ENCODE results near the gene ARHGAP21.
"Not testable (repeated sequence)": the region's sequence is repeated elsewhere in the genome, so short reads cannot be mapped to it uniquely, and the experiment has no call there.

Gene ARHGAP21

DNA sequence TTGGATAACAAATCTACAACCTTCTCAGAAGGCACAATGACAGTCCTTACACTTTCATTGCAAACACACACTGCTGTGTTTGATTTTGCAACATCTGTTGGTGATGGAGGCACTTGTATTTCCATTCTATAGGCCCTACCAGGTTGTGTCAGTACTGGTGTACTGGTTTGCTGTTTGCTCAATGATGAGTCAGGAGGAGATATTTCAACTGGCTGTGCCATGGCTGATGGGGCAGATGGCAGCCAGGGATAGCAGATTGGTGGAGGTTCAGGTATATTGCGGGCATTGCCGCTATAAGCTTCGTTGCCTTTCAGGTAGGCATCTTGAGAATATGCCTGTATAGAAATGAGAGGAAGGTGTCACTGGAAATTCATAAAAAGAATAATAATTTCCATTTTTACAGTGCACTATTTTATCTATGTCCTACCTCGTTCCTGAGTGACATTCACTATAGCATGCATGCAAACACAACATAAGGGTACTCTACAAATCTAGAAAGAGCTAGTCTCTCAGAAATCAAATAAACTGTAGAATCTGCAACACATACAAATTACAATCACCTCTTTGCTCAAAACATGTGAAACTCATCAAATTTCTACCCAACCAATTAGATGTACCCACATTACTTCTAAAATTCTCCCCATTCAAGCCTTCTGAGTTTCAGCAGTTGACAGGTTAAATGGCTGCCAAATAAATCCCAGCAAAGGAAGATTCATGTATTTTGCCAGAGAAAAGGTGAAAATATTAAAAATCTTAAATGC, 102.5 kb downstream of the ARHGAP21 start:
- DNase-seq = not testable (repeated sequence)

DNA sequence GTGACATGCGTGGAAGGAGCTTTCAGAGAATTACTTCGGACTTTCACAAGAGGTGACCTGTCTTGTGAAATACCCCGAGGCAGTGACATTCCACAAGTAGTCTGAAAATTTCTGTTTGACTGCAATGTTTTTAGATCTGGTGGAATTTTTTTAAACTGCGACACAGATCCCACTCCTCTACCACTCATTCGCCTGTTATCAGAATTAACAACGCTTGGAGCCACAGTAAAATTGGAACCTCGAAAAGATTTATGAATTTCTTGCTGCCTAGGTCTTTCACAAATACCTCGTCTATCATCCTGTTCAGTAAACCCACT, 103.7 kb downstream of the ARHGAP21 start:
- not testable (repeated sequence) for DNase-seq

GRCh38 chr10:24619291-24619993, 104.2 kb downstream of the ARHGAP21 start:
- DNase-seq = not testable (repeated sequence)

- DNase-seq = no peak
Observed at GRCh38 chr10:24618401-24618800, 105.3 kb downstream of the ARHGAP21 start.

GRCh38 chr10:24617771-24618396, 105.8 kb downstream of the ARHGAP21 start:
- DNase-seq = no peak

DNA sequence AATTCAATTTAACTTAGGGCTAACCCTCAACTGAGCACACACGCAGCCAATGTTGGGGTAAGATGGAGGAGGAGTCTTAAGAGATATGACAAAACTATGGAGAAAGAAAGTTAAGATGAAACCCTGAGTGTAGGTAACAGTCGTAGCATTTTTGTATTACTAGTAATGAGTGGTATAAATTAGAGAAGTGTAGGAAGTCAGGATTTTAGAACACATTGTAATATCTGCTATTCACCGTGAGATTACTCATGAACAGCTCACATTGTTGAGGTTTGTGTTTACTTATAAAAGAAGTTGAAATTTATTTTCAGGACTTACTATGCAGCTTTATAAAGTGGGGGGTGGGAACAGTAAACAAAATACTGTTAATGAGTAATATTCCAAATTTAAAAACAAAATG, 107.2 kb downstream of the ARHGAP21 start:
- no peak for DNase-seq

- no peak for DNase-seq
Observed at GRCh38 chr10:24606021-24606420, 117.7 kb downstream of the ARHGAP21 start.

- no peak for DNase-seq
Observed at GRCh38 chr10:24605141-24605540, 118.5 kb downstream of the ARHGAP21 start.

GRCh38 chr10:24603333-24603732, 120.4 kb downstream of the ARHGAP21 start:
- no peak for DNase-seq

DNA sequence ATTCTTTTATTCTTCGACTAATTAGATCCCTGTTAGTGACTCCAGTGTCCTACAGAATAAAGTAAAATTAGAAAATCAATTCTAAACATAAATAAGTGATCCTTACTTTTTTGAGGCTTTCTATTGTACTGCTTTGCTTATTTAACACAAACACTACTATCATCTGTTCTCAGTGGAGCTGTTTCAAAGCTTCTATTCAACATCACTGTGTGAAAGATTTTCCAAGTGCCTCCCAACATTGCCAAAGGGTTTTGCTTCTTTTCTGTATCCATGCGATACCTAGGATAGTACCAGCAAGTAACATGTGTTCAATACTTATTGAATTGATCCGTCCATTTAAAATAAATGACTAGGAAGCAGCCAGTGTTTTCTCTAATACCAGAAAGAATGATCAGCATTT, 125.7 kb downstream of the ARHGAP21 start:
- no peak for DNase-seq

GRCh38 chr10:24597426-24597825, 126.3 kb downstream of the ARHGAP21 start:
- DNase-seq = no peak

DNA sequence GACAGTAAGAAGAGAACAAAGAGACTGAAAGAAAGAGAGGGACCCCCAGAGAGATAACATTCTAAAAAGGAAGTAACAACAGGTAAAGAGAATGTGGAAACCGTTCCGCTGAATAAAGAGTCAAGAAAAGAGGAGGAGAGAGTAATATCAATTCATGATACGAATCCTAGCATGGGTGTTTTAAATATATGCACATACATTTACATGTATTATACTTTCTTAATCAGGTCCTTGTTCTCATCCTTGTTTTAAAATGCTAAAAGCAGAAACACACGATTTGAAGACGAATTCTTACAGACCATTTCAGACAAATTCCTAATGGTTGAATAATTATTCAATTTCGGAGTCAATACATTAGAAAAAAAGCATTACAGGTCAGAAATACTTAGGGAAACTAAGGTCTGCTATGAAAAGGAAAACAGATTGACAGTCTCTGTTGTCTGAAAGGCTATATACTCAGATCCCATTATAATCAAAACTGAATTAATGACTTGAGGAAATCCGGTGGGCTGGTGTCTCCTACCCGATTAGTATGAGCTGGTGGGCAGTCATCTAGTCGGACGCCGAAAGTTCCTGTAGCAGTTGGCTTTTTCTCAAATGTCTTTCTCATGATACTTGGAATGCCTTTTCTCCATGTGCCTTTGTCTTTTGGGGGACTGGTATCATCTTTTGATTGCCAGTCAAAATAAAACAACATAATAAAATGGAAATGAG, 127.3 kb downstream of the ARHGAP21 start:
- DNase-seq = no peak

DNA sequence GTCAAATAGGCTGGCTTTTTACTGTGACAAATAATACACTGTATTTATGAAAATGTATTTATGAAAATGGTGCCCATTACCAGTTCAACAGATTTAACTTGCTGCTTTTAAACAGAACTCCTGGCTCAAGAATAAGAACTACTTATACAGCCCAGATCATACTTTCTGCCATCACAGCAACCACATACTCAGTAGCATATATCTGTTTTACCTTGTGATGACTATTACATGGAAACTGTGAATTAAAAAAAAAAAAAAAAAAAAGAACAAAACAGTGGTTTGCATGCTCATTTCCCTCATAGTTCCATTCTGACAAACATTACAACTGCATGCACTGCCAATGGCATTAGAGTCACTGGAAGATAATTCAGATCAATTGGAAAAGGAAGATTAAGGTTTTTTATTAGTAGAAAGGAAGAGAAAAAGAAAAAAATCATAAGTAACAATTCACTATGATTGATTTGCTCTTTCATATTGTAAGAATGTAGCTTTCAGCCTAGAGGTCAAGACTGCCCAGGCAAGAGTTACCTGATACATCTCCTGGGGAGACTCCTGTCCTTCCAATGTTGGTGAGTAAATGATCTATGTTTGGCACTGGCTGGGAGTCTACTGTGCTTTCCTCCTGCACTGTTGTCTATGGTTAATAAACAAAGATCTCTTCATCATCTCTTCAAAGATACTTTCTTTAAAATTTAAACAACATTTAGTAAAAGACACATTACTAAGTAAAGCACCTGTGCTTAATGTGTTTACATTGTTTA, 132.8 kb downstream of the ARHGAP21 start:
- DNase-seq = no peak

GRCh38 chr10:24589265-24589664, 134.4 kb downstream of the ARHGAP21 start:
- no peak for DNase-seq

DNA sequence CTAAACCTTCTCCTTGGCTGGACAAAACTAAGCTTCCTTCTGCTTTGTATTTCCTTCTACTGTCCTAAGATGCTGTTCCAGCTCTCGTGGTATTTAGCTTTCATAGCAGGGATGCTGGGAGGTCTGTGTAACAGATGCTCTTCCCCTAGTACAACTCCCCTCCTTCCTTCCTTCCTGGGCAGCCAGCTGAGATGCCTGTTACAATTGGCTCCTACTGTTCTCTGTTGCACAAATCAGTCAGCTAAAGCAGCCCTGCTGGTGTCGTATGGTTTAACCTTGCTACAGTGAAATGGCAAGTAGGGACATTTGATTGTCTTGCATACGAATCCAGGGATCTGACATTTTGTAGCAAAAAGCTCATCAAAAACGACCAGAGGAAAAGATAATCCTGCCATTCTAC, 143.8 kb downstream of the ARHGAP21 start:
- DNase-seq = no peak

DNA sequence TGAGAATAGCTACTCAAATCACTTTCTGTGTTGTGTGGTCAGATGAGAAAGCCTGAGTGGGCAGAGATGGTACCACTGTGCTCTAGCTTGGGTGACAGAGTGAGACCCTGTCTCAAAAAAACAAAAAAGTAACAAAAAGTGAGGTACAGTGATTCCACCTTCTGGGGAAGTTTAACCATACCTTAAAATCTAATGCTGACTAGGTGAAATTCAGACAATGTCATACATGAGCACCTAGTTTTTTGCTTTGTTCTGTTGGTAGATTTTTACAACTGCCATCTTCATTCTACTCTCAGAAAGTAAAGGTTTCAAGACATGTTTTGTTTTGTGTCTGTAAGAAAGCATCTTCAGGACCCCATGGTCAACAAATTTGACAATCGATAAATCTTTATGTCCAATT, 144.2 kb downstream of the ARHGAP21 start:
- DNase-seq = no peak

DNA sequence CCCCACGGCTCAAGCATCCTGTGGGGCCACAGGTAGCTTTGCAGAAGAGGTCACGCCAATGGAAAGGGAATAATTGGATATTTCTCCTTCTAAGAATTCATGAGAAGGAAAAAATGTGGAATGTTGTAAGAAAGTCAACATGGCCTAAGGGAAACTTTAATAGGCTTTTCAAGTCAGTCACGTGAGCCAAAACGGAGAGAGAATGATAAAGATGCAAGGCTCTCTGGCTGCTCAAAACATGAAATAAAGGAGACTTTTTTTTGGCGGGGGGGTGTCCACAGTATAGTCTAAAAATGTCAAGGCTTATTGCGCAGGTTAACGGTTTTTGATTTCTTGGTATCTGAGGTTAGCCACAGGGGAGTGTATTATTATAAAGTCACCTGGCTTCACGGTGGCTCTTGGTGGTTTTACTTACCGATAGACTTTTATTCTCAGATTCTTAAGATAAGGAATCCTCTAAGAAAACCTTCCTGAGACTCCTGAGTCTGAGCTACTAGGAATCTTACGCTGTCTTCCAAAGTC, 148.1 kb downstream of the ARHGAP21 start:
- no peak for DNase-seq

DNA sequence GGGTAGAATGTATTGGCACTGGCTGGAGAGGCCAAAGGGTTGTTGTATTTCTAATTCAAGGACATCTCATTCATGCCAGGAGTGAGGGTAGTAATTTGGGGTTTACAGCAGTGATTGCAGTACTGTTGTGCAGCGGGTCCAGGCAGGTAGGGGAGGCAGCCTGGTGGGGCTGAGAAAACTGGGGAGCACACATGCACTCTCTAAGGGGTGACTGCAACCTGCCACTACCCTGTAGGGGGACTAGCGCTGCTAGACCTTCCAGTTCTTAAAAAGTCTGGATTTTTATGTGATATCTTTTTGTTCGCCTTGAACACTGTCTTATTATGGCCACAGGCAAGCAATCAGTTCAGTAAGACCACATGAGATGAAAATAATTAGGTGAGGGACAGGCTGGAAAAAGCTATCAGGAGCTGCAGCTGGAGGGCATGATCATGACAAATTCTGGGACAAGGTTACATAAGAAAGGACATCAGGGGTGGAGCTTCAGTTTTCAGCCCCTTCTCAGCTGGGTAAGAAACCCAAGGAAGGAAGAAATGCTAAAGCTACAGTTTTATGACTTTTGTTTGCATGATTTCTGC, 149.0 kb downstream of the ARHGAP21 start:
- no peak for DNase-seq

GRCh38 chr10:24574161-24574560, 149.5 kb downstream of the ARHGAP21 start:
- no peak for DNase-seq

DNA sequence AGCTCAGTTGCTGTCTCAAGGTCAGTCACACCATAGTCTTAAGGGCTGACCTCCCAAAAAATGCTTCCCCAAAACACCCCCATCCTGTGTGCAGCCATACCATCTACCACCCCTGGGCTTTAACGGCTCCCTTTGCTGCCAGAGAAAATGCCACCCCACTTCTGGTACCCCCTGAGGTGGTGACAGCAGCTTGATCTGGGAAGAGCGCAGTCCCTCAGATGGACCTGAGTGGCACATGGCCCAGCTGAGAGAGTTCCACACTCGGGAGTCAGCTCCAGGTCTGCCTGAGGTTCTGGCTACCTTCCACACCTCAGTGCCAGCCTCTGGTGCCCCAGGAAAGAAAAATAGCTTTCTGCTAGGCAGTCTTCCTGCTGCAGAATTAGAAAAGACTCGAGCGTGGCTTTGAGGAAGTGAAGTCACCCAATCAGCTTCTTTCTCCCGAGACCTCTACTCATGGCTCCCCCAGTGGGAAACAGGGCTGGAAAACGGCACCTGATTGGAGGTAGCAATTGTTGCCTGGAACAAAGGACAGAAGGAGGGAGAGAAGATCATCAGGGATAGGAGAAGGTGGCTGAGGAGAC, 151.7 kb downstream of the ARHGAP21 start:
- DNase-seq = no peak

GRCh38 chr10:24570658-24571426, 152.8 kb downstream of the ARHGAP21 start:
- DNase-seq = no peak

Data from COR-L47 (cell line).